HepG2 (cell line): Measurements from ENCODE around the gene AMOT. TPM values are rescaled to one million over a fixed set of nuclear protein-coding genes. Genes with fewer than 3 reads are reported as not detected.

Source experiments
- ATAC-seq: fragments of 200-7000 bp; cut with Tn5 transposase; 3 replicates; pipeline ENCODE4 v1.9.1; 2020; ENCODE audit warnings: mild to moderate bottlenecking, moderate library complexity
- BruUV-seq: library from RNA; stranded (reverse); fragments of 400-500 nt; replicated peaks from 2 replicates; lab custom pipeline; 2021; lab: Mats Ljungman, UMichigan
- CTCF ChIA-PET: fragments of 300-600 bp; formaldehyde crosslinking; extraction: SDS; loops from one replicate; lab custom pipeline; 2021; ENCODE audit warnings: low total read pairs, inconsistent platforms, low intra/inter-chr PET ratio; lab: Yijun Ruan, JAX
- POLR2A ChIA-PET: fragments of 350-600 bp; sonication (Branson Sonifier 250); formaldehyde crosslinking; loops from one replicate; lab custom pipeline; 2020; ENCODE audit warnings: antibody characterized with exemption, inconsistent platforms; lab: Yijun Ruan, JAX
- DNase-seq: peaks from one replicate; pipeline ENCODE4 v3.0.0-alpha.2; 2015; ENCODE audit warnings: low spot score
- FAIRE-seq: peaks from 3 replicates; lab custom pipeline; 2011; peaks lifted over from hg19 to GRCh38; lab: Jason Lieb, UNC
- H2AFZ ChIP-seq: one replicate; pipeline ENCODE4 v1.6.1; 2011; ENCODE audit warnings: low read length, inconsistent platforms
- H3K27ac ChIP-seq: fragments of 300-600 bp; 3 replicates; pipeline ENCODE4 v1.8.0; 2011; ENCODE audit warnings: mixed run types, mild to moderate bottlenecking, mixed read lengths, low read length, inconsistent platforms; ENCODE audit not compliant: insufficient read depth; ENCODE audit errors: extremely low read length
- H3K27me3 ChIP-seq, 2 experiments: fragments of 200-600 bp in 1 of 2; 2 replicates in 1 of 2; 3 replicates in 1 of 2; pipeline versions ENCODE4 v1.6.0 to v1.8.0; 2011; ENCODE audit warnings: low read length in 2 of 2, mild to moderate bottlenecking in 2 of 2, moderate library complexity in 2 of 2, inconsistent platforms in 1 of 2; ENCODE audit not compliant: insufficient read depth in 2 of 2, control insufficient read depth in 1 of 2
- H3K36me3 ChIP-seq, 2 experiments: fragments of 200-600 bp in 1 of 2; replicated peaks in 1 of 2; 2 replicates in 1 of 2; 3 replicates in 1 of 2; pipeline versions ENCODE4 v1.5.1 to v1.8.0; 2011; ENCODE audit warnings: low read length in 2 of 2, inconsistent platforms in 1 of 2; ENCODE audit not compliant: insufficient read depth in 2 of 2, control insufficient read depth in 1 of 2
- H3K4me1 ChIP-seq: 2 replicates; pipeline ENCODE4 v1.5.1; 2012; ENCODE audit warnings: low read length, inconsistent platforms; ENCODE audit not compliant: insufficient read depth
- H3K4me2 ChIP-seq: 2 replicates; pipeline ENCODE4 v1.6.0; 2011; ENCODE audit warnings: low read depth, low read length, inconsistent platforms
- H3K4me3 ChIP-seq, 3 experiments: fragments of 200-600 bp in 1 of 3; sonication (generic), shearing (Covaris generic) in 1 of 3; replicated peaks in 1 of 3; 2 replicates each; pipeline ENCODE4 v1.5.1; 2011 to 2016; ENCODE audit warnings: low read length in 3 of 3, inconsistent platforms in 2 of 3, low read depth in 2 of 3, mild to moderate bottlenecking in 2 of 3, control low read depth in 1 of 3, mixed read lengths in 1 of 3; ENCODE audit not compliant: insufficient read depth in 1 of 3
- H3K79me2 ChIP-seq: one replicate; pipeline ENCODE4 v1.6.1; 2011; ENCODE audit warnings: low read length, inconsistent platforms; ENCODE audit not compliant: insufficient read depth
- H3K9ac ChIP-seq: 2 replicates; pipeline ENCODE4 v1.6.0; 2011; ENCODE audit warnings: mild to moderate bottlenecking, low read depth, low read length, inconsistent platforms; ENCODE audit not compliant: insufficient read depth
- H3K9me3 ChIP-seq: 2 replicates; pipeline ENCODE4 v1.5.1; 2012; ENCODE audit warnings: mild to moderate bottlenecking, low read length
- H4K20me1 ChIP-seq: 2 replicates; pipeline ENCODE4 v1.6.0; 2011; ENCODE audit warnings: inconsistent platforms, mild to moderate bottlenecking, low read length, moderate library complexity; ENCODE audit not compliant: insufficient read depth
- ARHGAP35 ChIP-seq: sonication (generic); formaldehyde crosslinking; IDR thresholded peaks from 2 replicates; pipeline ENCODE4 v1.9.0; 2022; ENCODE audit warnings: mild to moderate bottlenecking, inconsistent platforms, moderate library complexity, missing genetic modification reagents, borderline replicate concordance
- ZNF577 ChIP-seq: sonication (generic); formaldehyde crosslinking; IDR thresholded peaks from 2 replicates; pipeline ENCODE4 v1.4.0; 2020; ENCODE audit warnings: mild to moderate bottlenecking, low read depth, missing genetic modification reagents, borderline replicate concordance
- ZNF607 ChIP-seq: sonication (generic); formaldehyde crosslinking; IDR thresholded peaks from 2 replicates; pipeline ENCODE4 v1.5.1; 2020; ENCODE audit warnings: missing genetic modification reagents, mild to moderate bottlenecking, borderline replicate concordance
- ZNF816 ChIP-seq: sonication (generic); formaldehyde crosslinking; IDR thresholded peaks from 2 replicates; pipeline ENCODE4 v1.8.0; 2022; ENCODE audit warnings: missing genetic modification reagents, mild to moderate bottlenecking, borderline replicate concordance
- ZNF883 ChIP-seq: sonication (generic); formaldehyde crosslinking; IDR thresholded peaks from 2 replicates; pipeline ENCODE4 v1.5.1; 2020; ENCODE audit warnings: mild to moderate bottlenecking, missing genetic modification reagents; ENCODE audit errors: not compliant biosample characterization
- WGBS: methylation state at CpG from one replicate; pipeline ENCODE4 v1.1.6; 2017; ENCODE audit warnings: low lambda C conversion rate; 5-methylcytosine and 5-hydroxymethylcytosine counted together
- in situ Hi-C: cut with HindIII; loops from 2 replicates; pipeline ENCODE4 v1.10.0; 2017; ENCODE audit warnings: low pct_unique_long_range_greater_than_20kb; ENCODE audit not compliant: extremely low pct_ligation_motif_present
- intact Hi-C: fragments of 100-400 bp; cut with micrococcal nuclease; formaldehyde crosslinking; loops from one replicate; pipeline ENCODE4 v1.10.0; 2022; ENCODE audit not compliant: unreplicated experiment
- polyA plus RNA-seq, 8 experiments: library from polyadenylated mRNA; depleted of rRNA in 3 of 8; stranded (reverse) in 7 of 8; unstranded in 1 of 8; fragments of >200 nt; fragmentation: Illumina TruSeq in 4 of 8; extraction: Trizol in 4 of 8; gene quantifications; 2 replicates each; pipeline versions ENCODE4 v1.2.1 to v1.2.3, GENCODE V29; 2011 to 2016; ENCODE audit warnings: low read depth in 4 of 8, missing spikeins in 1 of 8, mixed read lengths in 1 of 8; ENCODE audit not compliant: insufficient read depth in 1 of 8
- total RNA-seq, 5 experiments: library from RNA; depleted of rRNA; stranded (reverse); fragments of >200 nt; fragmentation: Illumina TruSeq; extraction: Trizol; gene quantifications; 2 replicates each; pipeline ENCODE4 v1.2.3, GENCODE V29; 2016; ENCODE audit warnings: low read depth in 1 of 5
- TF ChIP-seq, protein P1 (sequence below): sonication (generic); formaldehyde crosslinking; IDR thresholded peaks from 2 replicates; pipeline ENCODE4 v1.9.0; 2022; ENCODE audit warnings: low read depth, missing genetic modification reagents

Gene AMOT
- total and polyA plus RNA-seq, 2 of the 13 experiments (the other 11 are each of a cell fraction or from before 2014, with no cell fraction given) = 0.13 to 0.91 TPM

DNA sequence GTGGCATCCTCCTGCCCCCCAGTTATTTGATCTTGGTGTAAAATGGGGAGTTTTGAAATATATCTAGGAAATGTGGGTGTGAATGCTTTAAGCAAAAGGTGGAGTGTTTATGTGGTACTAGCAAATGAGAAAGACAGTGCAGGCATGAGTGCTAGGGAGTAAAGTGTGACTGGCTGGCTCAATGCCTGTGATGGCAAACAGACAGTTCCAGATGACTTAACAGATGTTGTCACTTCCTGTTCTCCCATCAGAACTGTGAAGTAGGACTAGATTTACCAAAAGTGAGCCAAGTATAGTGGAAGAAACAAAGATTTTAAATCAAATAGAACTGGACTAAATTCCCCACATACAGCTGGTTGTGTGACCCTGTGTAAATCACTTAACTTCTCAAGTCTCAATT is 8.4 kb upstream of the AMOT start:
- H3K9ac ChIP-seq = no peak overlapping the region
- ATAC-seq = no peak
- CTCF ChIA-PET = no interaction called here
- H3K4me3 ChIP-seq = no peak overlapping the region
- no peak overlapping the region for H3K4me2 ChIP-seq
- H2AFZ ChIP-seq = no peak overlapping the region
- in situ Hi-C loops (no loop called here), intact Hi-C loops (no loop called here)
- BruUV-seq = no TSS peak
- H3K27ac ChIP-seq = no peak overlapping the region
- H3K27me3 ChIP-seq = no peaks in the 10 kb centered on the region
- POLR2A ChIA-PET = no interaction called here
- H3K4me1 ChIP-seq = no peaks in the 10 kb centered on the region
- H4K20me1 ChIP-seq = no peaks in the 10 kb centered on the region
- H3K79me2 ChIP-seq = no peaks in the 10 kb centered on the region
- DNase-seq = no peak
- no peaks in the 10 kb centered on the region for H3K9me3 ChIP-seq
- FAIRE-seq = no peak
- no peaks in the 10 kb centered on the region for H3K36me3 ChIP-seq
- TF ChIP-seq ZNF883 = no peak
- no peak for TF ChIP-seq ZNF577 (CRISPR knock-in tag)
- TF ChIP-seq, protein P1, sequence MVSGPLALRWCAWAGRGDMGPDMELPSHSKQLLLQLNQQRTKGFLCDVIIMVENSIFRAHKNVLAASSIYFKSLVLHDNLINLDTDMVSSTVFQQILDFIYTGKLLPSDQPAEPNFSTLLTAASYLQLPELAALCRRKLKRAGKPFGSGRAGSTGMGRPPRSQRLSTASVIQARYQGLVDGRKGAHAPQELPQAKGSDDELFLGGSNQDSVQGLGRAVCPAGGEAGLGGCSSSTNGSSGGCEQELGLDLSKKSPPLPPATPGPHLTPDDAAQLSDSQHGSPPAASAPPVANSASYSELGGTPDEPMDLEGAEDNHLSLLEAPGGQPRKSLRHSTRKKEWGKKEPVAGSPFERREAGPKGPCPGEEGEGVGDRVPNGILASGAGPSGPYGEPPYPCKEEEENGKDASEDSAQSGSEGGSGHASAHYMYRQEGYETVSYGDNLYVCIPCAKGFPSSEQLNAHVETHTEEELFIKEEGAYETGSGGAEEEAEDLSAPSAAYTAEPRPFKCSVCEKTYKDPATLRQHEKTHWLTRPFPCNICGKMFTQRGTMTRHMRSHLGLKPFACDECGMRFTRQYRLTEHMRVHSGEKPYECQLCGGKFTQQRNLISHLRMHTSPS = no peak

DNA sequence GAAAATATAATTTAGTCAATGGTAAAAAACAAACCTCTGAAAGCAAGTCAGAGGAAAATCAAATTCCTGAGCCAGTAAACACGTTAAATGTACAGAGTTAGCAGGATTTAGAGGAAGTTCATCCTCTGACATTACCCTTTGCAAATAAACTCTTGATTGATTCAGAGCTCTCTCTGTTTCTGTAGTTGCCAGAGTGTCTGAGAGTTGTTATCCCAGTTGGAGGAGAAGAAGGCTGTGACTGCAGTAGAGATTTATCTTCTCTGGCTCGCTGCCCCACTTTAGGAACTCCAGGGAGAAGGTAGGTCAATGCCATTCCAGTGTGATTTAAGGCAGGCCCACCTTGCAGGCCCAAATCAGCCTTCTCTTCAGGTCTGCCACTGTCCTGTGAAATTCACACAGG is 6.2 kb upstream of the AMOT start:
- BruUV-seq = no TSS peak
- Histone ChIP-seq H3K9ac (no peak overlapping the region), H3K4me1 (no peaks in the 10 kb centered on the region), H3K4me3 (no peak overlapping the region), H3K27me3 (no peaks in the 10 kb centered on the region), H3K4me2 (no peak overlapping the region), H3K79me2 (no peaks in the 10 kb centered on the region), H3K9me3 (no peaks in the 10 kb centered on the region), H3K27ac (no peak overlapping the region), H4K20me1 (no peaks in the 10 kb centered on the region), H3K36me3 (no peaks in the 10 kb centered on the region), H2AFZ (no peak overlapping the region)
- CTCF ChIA-PET = no interaction called here
- TF ChIP-seq ARHGAP35 (CRISPR knock-in tag) = no peak
- no peak for TF ChIP-seq ZNF816 (CRISPR knock-in tag)
- TF ChIP-seq ZNF607 (CRISPR knock-in tag) = no peak
- POLR2A ChIA-PET = no interaction called here
- FAIRE-seq (no peak), ATAC-seq (no peak), DNase-seq (no peak)
- WGBS = 0% methylated on average over 1 of the region's 2 CpGs
- intact Hi-C loops (no loop called here), in situ Hi-C loops (no loop called here)
